ENCODE results near the gene FAM236A. TPM values are rescaled to one million over a fixed set of nuclear protein-coding genes. Genes with fewer than 3 reads are reported as not detected.

FAM236A gene
- total RNA-seq: not detected in 2 replicates

DNA sequence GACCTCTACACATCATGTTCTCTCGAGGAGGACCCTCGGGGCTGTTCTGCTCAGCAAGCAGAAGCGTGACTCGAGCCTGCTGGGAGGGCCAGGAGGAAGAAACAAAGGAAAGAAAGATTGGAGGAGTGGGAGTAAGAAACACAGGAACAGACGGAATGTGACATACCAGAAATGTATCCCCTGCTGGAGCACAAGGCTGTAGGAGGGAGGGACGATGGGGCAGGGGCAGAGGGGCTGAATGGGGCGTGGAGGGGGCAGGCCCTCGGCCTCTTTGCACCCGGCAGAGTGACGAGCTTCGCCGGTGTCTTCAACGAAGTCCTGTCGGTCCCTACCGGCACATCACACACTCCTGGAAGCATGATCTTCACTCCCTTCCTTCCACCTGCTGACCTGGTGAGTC lies at the start of gene FAM236A:
TSS of gene FAM236A (plus strand) at position 301 of the 400 bp plus-strand sequence. CDS start at position 358, 57 bp downstream.

DNA sequence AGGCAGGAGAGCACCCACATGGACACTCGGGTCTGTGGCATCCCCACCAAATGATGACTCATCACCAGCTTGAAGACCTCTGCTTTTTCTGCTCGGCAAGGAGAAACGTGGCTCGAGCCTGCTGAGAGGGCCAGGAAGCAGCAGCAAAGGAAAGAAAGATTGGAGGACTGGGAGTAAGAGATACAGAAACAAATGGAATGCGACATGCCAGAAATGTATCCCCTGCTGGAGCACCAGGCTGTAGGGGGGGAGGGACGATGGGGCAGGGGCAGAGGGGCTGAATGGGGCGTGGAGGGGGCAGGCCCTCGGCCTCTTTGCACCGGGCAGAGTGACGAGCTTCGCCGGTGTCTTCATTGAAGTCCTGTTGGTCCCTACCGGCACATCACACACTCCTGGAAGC lies 25.7 kb upstream of the FAM236A start, which contains the start of gene FAM236C:
TSS of gene FAM236C (plus strand) at position 301 of the 400 bp plus-strand sequence. CDS start 100 bp downstream, outside the sequence.

DNA sequence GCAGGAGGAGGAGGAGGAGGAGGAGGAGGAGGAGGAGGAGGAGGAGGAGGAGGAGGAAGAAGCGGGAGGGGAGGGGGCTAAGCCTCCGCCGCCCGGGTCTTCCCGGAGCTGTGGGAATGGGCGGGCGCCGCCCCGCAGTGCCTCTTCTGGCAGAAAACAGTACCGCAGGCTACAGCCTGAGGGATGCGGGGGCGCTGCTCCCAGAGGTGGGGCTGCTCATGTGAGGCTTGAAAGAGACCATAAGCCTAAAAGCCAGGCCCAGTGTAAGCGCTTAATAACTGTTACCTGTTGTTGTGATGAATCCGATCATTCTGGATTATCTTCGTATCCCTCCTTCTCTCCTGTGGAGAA lies 5.8 kb downstream of the FAM236A start, which contains the start of gene DMRTC1:
TSS of gene DMRTC1 (minus strand) at position 19 of the 351 bp plus-strand sequence. CDS start 68,143 bp downstream, outside the sequence.

Other genes starting within 250 kb of the FAM236A start
- 6.2 and 6.3 TPM in 2 replicates for gene PHKA1, start 223.9 kb upstream of the FAM236A start, total RNA-seq
- gene DMRTC1B, start 161.3 kb upstream of the FAM236A start, total RNA-seq: not detected in 2 replicates
- gene FAM236B, start 155.5 kb upstream of the FAM236A start, total RNA-seq: not detected in 2 replicates
- gene FAM236D, start 130.0 kb upstream of the FAM236A start, total RNA-seq: not detected in 2 replicates
- gene FAM236C, start 25.6 kb upstream of the FAM236A start, total RNA-seq: not detected in 2 replicates
- gene DMRTC1, start 5.6 kb downstream of the FAM236A start, total RNA-seq: not detected in 2 replicates
- gene PABPC1L2B, start 64.7 kb downstream of the FAM236A start, total RNA-seq: not detected in 2 replicates
- not detected in 2 replicates for gene PABPC1L2A, start 141.3 kb downstream of the FAM236A start, total RNA-seq